ENCODE data around the gene ARAP3. TPM values are rescaled to one million over a fixed set of nuclear protein-coding genes. Genes with fewer than 3 reads are reported as not detected.

Gene ARAP3
- total and polyA plus RNA-seq, 9 of the 15 experiments (the other 6 are each of a cell fraction or from before 2014, with no cell fraction given): 0.83 to 25.7 (median 6.4) TPM

DNA sequence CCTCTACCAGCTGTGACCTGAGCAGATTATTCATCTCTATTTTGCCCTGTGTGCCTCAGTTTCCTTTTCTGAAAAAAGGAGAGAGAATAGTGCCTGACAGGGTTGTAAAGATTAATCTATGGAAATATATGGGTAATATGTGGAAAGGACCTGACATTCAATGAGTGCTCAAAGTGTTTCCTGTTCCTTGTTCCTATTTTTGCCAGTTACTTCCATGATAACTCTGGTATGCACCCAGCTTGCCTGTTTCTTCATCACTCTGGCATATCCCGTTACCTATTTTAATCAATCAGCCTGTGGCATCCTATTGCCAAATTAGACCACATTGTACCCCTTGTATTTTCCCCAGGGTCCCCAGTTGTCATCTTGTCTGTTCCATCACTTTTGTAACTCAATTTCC lies 3.6 kb upstream of the ARAP3 start (continued):
- TF ChIP-seq RBM34 (IDR thresholded peaks at IDR 0.05; ENCODE audit: borderline replicate concordance, insufficient read depth, low read length) (no peak), ZNF23 (CRISPR knock-in tag; IDR thresholded peaks at IDR 0.05) (no peak), FOXK2 (conservative IDR thresholded peaks at IDR 0.05 in 1 of 2, IDR thresholded peaks at IDR 0.05 in 1 of 2; ENCODE audit: low read depth in 2 of 2) (no peak)
- TF ChIP-seq, protein P1, sequence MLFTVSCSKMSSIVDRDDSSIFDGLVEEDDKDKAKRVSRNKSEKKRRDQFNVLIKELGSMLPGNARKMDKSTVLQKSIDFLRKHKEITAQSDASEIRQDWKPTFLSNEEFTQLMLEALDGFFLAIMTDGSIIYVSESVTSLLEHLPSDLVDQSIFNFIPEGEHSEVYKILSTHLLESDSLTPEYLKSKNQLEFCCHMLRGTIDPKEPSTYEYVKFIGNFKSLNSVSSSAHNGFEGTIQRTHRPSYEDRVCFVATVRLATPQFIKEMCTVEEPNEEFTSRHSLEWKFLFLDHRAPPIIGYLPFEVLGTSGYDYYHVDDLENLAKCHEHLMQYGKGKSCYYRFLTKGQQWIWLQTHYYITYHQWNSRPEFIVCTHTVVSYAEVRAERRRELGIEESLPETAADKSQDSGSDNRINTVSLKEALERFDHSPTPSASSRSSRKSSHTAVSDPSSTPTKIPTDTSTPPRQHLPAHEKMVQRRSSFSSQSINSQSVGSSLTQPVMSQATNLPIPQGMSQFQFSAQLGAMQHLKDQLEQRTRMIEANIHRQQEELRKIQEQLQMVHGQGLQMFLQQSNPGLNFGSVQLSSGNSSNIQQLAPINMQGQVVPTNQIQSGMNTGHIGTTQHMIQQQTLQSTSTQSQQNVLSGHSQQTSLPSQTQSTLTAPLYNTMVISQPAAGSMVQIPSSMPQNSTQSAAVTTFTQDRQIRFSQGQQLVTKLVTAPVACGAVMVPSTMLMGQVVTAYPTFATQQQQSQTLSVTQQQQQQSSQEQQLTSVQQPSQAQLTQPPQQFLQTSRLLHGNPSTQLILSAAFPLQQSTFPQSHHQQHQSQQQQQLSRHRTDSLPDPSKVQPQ (CRISPR knock-in tag; IDR thresholded peaks at IDR 0.05; ENCODE audit: borderline replicate concordance): no peak
- TF ChIP-seq, protein P2, sequence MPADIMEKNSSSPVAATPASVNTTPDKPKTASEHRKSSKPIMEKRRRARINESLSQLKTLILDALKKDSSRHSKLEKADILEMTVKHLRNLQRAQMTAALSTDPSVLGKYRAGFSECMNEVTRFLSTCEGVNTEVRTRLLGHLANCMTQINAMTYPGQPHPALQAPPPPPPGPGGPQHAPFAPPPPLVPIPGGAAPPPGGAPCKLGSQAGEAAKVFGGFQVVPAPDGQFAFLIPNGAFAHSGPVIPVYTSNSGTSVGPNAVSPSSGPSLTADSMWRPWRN (IDR thresholded peaks at IDR 0.05; ENCODE audit: low read depth): no peak

DNA sequence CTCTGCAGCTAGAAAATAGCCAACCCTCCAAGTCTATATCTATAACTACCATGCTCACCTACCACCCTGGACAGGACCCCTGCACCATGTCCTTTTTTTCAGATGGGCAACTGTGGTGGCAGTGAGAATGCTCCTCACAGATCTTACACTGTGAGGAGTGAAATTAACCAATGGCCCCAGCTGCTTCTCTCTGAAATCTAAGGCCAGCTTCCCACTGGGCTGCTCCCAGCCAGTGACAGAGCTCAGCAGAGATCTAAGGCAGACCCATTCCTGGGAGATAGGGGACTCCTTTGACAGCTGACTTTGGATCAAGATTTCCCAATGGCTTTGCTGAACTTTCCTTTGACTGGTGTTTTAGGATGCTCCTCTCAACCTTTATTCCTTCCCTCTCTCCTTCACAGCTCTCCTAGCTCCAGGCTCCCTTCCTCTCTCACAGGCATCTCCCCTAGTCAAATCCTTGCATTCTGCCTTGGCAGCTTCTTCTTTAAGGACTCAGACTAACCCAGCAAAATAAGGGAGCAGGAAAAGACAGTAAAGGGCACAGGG lies 1.6 kb upstream of the ARAP3 start:
- Histone ChIP-seq H3K4me1 (replicated peaks in 1 of 2; ENCODE audit: control insufficient read depth in 2 of 2, insufficient read depth in 2 of 2, low read length in 2 of 2) (peaks cover 40 to 44% of the 10 kb centered on the region in 2 experiments), H3K79me2 (ENCODE audit: control insufficient read depth, insufficient read depth, low read length) (peaks cover 14% of the 10 kb centered on the region; the same call in 1 of the 3 replicates), H3K9me3 (replicated peaks; ENCODE audit: control insufficient read depth, insufficient read depth, low read depth, low read length) (no peaks in the 10 kb centered on the region), H3K27me3 (ENCODE audit: control insufficient read depth in 2 of 2, insufficient read depth in 2 of 2, low read length in 2 of 2) (no peaks in the 10 kb centered on the region), H2AFZ (ENCODE audit: low read depth, low read length) (no peak overlapping the region; the same call in 1 of the 2 replicates), H3K4me2 (ENCODE audit: insufficient read depth, low read length) (peak overlapping the region; percentile 28; the same call in 1 of the 2 replicates), H3K9me1 (ENCODE audit: control insufficient read depth, insufficient read depth, low read length) (peaks cover 3% of the 10 kb centered on the region), H4K20me1 (replicated peaks; ENCODE audit: control insufficient read depth, insufficient read depth, low read length) (no peaks in the 10 kb centered on the region), H3K9ac (ENCODE audit: insufficient read depth in 1 of 2, low read depth in 2 of 2, low read length in 2 of 2) (no peak overlapping the region), H3K27ac (ENCODE audit: extremely low read depth, low read depth, low read length) (peak overlapping the region; percentile 52; the same call in 1 of the 3 replicates), H3K4me3 (no peak overlapping the region), H3K36me3 (ENCODE audit: control insufficient read depth, insufficient read depth, low read length) (peaks cover 4% of the 10 kb centered on the region; the same call in 1 of the 3 replicates)
- DNase-seq (ENCODE audit: extremely low read depth in 1 of 4, low spot score in 3 of 4) (no peak), FAIRE-seq (peak; percentile 62), ATAC-seq (no peak)
- intact Hi-C loops (cut with micrococcal nuclease) (no loop called here), in situ Hi-C loops (cut with MboI) (no loop called here)
- BruUV-seq (replicated peaks): no TSS peak
- ChIA-PET CTCF (ENCODE audit: low intra/inter-chr PET ratio) (no interaction called here), POLR2A (interaction anchor here (0.6 to 2.2 kb wide), 5 partner anchors 8 to 460 kb away, joined by 3 to 11 read pairs (median 4); no protein-coding TSS in a partner anchor)
- no peak for TF ChIP-seq DDX20 (tag; IDR thresholded peaks at IDR 0.05; ENCODE audit: low read depth)
- no peak for TF ChIP-seq ZNF253 (CRISPR knock-in tag; conservative IDR thresholded peaks at IDR 0.05)
- TF ChIP-seq, protein P3, sequence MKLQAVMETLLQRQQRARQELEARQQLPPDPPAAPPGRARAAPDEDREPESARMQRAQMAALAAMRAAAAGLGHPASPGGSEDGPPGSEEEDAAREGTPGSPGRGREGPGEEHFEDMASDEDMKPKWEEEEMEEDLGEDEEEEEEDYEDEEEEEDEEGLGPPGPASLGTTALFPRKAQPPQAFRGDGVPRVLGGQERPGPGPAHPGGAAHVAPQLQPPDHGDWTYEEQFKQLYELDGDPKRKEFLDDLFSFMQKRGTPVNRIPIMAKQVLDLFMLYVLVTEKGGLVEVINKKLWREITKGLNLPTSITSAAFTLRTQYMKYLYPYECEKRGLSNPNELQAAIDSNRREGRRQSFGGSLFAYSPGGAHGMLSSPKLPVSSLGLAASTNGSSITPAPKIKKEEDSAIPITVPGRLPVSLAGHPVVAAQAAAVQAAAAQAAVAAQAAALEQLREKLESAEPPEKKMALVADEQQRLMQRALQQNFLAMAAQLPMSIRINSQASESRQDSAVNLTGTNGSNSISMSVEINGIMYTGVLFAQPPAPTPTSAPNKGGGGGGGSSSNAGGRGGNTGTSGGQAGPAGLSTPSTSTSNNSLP (IDR thresholded peaks at IDR 0.05; ENCODE audit: borderline replicate concordance, low read depth, low read length): no peak
- no peak for TF ChIP-seq SMC3 (conservative IDR thresholded peaks at IDR 0.05; ENCODE audit: insufficient read depth, low read depth, low read length)
- no peak for TF ChIP-seq NFE2 (IDR thresholded peaks at IDR 0.05; ENCODE audit: low read depth)
- TF ChIP-seq PRDM10 (IDR thresholded peaks at IDR 0.05; ENCODE audit: partially characterized antibody): peak; percentile 94

Measured in K562 (cell line).